Urinary bladder (tissue), 4 donors: ENCODE data around the gene VANGL2. TPM values are rescaled to one million over a fixed set of nuclear protein-coding genes. Genes with fewer than 3 reads are reported as not detected.
A peak's percentile ranks its signal among the peaks of the same experiment; 100 is the strongest.
"Not testable (repeated sequence)": the region's sequence is repeated elsewhere in the genome, so short reads cannot be mapped to it uniquely, and the experiment has no call there.

Source experiments
- DNase-seq: peaks from one replicate; pipeline ENCODE4 v3.0.0-alpha.2; 2015; ENCODE audit errors: extremely low spot score
- H3K27ac ChIP-seq: one replicate; pipeline ENCODE4 v1.5.1; 2013; ENCODE audit warnings: low read depth, mild to moderate bottlenecking, moderate library complexity
- H3K36me3 ChIP-seq: one replicate; pipeline ENCODE4 v1.6.1; 2013; ENCODE audit warnings: mild to moderate bottlenecking, moderate library complexity; ENCODE audit not compliant: insufficient read depth
- H3K4me1 ChIP-seq: one replicate; pipeline ENCODE4 v1.6.1; 2013; ENCODE audit warnings: mild to moderate bottlenecking, moderate library complexity; ENCODE audit not compliant: insufficient read depth
- H3K4me3 ChIP-seq: one replicate; pipeline ENCODE4 v1.5.1; 2013; ENCODE audit warnings: low read depth, low read length
- WGBS: extraction: QIAGEN DNeasy Blood & Tissue Kit; methylation state at CpG from one replicate; pipeline ENCODE4 v1.1.7; 2013; 5-methylcytosine and 5-hydroxymethylcytosine counted together
- polyA plus RNA-seq: library from polyadenylated mRNA; stranded (reverse); fragments of 200-250 nt; gene quantifications from one replicate; pipeline ENCODE4 v1.2.3, GENCODE V29; 2013
- total RNA-seq: library from RNA; depleted of rRNA; stranded (reverse); fragments of >200 nt; gene quantifications from one replicate; pipeline ENCODE4 v1.2.3, GENCODE V29; 2014
- donor health status: healthy with polysubstance abuse.
- donor health status: healthy.

The VANGL2 gene
- total and polyA plus RNA-seq, 2 donors: 4.1 to 7.6 TPM

DNA sequence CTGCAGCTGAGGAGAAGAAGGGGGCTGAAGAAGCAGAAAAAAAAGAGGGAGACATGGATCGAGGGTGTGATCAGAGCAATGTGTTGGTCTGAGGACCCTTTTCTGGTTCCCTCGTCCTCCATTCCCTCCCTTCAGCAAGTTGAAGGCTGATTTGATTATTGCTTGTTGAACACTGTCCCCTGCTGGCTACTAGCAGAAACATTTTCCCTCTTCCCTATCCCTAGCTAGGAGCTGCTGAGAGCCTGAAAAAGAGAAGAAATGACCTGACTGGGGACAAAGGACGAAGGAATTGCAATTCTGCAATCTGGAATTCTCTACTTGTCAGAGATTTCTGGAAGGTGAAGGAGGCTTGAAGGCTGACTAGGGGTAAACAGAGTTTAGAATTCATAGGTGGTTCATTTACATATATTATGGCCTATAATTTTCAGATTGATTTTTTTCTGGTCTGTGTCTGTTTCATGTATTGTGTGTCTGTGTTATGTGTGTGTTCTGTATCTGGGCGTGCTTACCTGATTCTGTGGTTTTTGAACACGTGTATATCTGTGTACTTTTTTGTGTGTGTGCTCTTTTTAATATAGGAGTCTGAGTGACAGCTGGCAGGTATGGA lies 23.7 kb upstream of the VANGL2 start:
- Histone ChIP-seq H3K4me1 (no peaks in the 10 kb centered on the region), H3K36me3 (no peaks in the 10 kb centered on the region), H3K27ac (no peak overlapping the region), H3K4me3 (no peak overlapping the region)
- no peak for DNase-seq
- 17% methylated on average over 5 of the region's 5 CpGs for WGBS

DNA sequence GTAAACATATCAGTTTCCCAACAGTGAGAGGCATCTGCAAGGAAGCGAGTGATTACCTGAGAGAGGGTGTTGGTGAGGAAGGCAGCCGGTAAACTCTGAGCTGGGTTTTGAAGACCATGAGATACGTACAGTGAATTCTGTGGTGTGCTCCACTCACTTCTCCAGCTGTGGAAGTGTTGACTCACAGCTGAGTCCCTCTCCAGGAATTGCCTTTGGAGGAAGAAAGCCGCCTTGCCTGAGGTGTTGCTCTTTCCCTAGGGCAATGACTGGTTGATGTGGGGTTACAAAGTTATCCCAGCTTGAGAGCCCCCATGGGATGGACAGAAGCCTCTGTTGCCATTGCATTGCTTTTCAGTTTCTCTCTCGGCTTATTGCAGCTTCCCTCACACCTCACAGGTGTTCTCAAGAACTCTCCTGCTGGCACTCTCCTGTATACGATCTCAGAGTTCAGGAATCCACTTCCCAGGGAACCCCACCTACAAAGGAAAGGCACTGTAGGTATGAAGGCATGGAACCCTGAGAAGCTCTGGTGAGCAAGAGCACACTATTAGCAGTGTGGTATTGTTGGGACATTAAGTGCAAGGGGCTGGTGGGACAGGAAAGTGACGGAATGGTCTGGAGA lies 22.7 kb upstream of the VANGL2 start:
- H3K4me3 ChIP-seq: no peak overlapping the region
- H3K4me1 ChIP-seq: no peaks in the 10 kb centered on the region
- DNase-seq: no peak
- 57% methylated on average over 7 of the region's 7 CpGs for WGBS
- H3K36me3 ChIP-seq: no peaks in the 10 kb centered on the region
- H3K27ac ChIP-seq: no peak overlapping the region

DNA sequence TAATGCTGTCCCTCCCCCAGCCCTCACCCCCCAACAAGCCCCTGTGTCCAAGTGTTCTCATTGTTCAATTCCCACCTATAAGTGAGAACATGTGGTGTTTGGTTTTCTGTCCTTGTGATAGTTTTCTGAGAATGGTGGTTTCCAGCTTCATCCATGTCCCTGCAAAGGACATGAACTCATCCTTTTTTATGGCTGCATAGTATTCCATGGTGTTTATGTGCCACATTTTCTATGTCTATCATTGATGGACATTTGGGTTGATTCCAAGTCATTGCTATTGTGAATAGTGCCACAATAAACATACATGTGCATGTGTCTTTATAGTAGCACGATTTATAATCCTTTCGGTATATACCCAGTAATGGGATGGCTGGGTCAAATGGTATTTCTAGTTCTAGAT lies 15.6 kb upstream of the VANGL2 start:
- H3K4me3 ChIP-seq, H3K36me3 ChIP-seq: not testable (repeated sequence)
- WGBS: 98% methylated on average over 2 of the region's 2 CpGs

DNA sequence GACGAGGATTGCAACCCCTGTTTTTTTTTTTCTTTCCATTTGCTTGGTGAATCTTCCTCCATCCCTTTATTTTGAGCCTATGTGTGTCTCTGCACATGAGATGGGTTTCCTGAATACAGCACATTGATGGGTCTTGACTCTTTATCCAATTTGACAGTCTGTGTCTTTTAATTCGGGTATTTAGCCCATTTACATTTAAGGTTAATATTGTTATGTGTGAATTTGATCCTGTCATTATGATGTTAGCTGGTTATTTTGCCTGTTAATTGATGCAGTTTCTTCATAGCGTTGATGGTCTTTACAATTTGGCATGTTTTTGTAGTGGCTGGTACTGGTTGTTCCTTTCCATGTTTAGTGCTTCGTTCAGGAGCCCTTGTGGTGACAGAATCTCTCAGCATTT lies 12.0 kb upstream of the VANGL2 start:
- H3K4me3 ChIP-seq, H3K27ac ChIP-seq, H3K4me1 ChIP-seq, H3K36me3 ChIP-seq, DNase-seq: not testable (repeated sequence)
- WGBS: 75% methylated on average over 4 of the region's 4 CpGs

More for the DNA sequence above, 15.6 kb upstream of the VANGL2 start:
- not testable (repeated sequence) for DNase-seq, H3K27ac ChIP-seq, H3K4me1 ChIP-seq

DNA sequence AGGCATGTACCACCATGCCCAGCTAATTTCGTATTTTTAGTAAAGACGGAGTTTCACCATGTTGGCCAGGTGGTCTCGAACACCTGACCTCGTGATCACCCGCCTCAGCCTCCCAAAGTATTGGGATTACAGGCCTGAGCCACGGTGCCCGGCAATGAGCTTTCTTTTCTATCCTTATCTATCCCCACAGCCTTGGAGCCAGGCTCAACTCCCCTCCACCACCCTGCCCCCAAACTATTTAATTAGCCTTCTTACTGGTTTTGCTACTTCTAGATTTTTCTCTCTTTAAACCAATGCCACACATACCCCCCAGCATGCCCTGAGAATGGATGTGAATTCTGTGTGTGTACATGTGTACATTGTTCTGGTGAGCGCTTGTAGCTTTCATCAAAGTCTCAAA lies 5.7 kb upstream of the VANGL2 start:
- Histone ChIP-seq H3K4me3 (no peak overlapping the region), H3K27ac (no peak overlapping the region), H3K4me1 (no peaks in the 10 kb centered on the region), H3K36me3 (no peaks in the 10 kb centered on the region)
- no peak for DNase-seq
- WGBS: 90% methylated on average over 8 of the region's 8 CpGs

DNA sequence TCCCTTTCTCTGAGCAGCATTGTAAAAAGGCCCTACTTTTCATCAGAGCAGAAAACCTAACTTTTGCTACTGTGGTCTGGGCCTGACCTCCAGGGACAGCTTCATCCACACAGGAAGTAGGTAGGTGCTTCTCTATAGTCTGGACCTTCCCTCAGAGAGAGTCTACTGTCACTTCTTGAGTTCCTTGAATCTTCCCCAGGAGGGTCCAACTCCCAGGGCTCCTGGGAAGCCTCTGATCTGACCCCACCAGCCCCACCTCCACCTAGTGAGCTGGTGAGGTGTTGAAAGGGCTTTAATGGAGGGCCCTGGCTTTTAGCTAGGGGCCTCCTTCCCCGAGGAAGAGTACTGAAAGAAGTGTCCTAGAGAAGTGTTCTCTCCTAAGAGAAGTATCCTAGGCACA lies 2.7 kb upstream of the VANGL2 start:
- H3K4me1 ChIP-seq: no peaks in the 10 kb centered on the region
- no peak overlapping the region for H3K4me3 ChIP-seq
- DNase-seq: no peak
- no peaks in the 10 kb centered on the region for H3K36me3 ChIP-seq
- H3K27ac ChIP-seq: no peak overlapping the region
- WGBS: 47% methylated on average over 1 of the region's 1 CpG

DNA sequence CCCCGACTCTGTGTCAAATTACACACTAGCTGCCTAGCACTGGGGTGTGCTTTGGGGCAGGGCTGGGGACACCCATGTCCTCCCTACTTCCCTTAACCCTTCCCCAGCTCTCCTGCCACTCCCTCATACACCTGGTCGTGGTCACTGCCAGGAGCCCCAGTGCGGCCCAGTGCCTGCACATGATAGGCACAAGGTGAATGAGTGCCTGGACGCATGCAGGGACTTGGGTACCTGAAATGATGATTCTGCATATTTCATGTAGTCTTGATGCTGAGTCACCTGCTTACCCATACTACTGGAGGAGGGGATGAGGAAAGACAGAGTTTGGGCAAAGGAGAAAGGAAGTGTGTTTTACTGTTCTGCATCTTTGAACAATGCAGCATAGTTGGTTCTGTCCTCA lies 1.5 kb upstream of the VANGL2 start:
- WGBS: 74% methylated on average over 4 of the region's 4 CpGs
- Histone ChIP-seq H3K4me1 (no peaks in the 10 kb centered on the region), H3K4me3 (no peak overlapping the region), H3K36me3 (no peaks in the 10 kb centered on the region), H3K27ac (no peak overlapping the region)
- DNase-seq: no peak

DNA sequence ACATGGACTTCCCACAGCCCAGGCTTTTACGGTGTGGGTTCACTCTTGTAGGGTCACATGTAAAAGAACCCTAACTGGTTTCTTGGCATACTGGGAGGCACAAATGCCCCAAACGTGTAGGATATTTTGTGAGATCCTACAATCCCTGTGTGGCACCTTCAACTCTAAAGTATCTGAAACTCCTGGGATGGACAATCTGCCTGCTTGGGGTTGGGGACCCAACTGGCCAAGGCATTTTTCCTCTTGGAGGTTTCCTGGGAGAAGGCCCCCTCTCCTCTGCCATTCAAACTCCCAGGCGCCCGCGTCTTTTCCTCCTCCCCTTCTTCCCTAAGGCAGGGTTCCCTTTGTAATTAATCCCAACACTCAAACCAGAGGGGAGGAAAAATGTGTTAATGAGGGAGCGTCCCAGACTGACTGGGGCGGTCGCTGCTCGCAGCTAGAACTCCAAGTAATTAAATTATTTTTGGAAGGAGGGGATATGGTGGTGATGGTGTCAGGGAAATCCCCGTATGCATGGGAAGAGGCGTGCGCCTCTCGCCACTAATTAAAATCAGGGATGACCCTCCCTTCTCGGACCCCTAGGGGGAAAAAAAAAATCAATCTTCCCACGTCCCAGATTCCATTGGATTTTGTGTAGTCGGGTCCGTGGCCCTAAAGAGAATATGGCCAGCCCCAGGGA lies 681 bp upstream of the VANGL2 start:
- 36% methylated on average over 17 of the region's 17 CpGs for WGBS
- no peak for DNase-seq
- Histone ChIP-seq H3K4me1 (no peaks in the 10 kb centered on the region), H3K4me3 (peak overlapping the region; percentile 86), H3K27ac (no peak overlapping the region), H3K36me3 (no peaks in the 10 kb centered on the region)

DNA sequence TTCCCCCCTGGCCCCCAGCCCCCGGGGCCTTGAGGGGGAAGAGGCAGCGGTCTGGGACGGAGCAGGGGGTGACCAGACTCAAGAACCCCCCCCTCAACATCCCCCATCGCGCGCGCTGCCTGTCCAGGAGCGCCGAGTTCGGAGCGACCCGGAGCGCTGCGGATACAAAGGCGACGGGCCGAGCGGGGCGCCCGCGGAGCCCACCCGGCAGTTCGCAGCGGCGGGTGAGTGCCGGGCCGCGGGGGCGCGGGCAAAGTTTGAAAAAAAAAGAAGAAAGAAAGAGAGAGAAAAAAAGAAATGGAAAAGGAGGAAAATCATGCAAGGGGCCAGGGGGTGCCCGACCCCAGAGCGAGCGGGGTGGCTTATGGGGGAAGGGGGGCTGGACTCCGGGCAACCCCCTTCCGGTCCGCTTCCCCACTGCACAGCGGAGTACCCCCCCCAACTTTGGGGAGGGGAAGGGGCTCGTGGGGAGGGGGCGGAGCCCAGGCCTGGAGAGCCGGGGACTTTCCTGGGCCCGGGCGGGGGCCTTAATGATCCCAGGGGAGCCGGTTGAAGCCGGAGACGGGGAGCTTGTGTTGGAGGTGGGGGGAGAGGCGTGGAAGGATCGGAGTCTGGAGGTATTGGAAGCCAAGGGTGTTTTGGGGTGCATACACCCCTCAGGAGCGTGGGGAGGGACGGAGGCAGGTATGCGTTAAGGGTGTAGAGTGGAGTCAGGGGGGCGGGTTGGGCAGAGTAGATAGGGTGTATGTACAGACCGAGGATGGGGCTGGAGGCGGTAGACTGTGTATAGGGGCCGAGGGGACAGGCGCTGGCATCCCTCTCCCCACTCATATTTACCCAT lies 502 bp downstream of the VANGL2 start:
- 2% methylated on average over 55 of the region's 55 CpGs for WGBS

DNA sequence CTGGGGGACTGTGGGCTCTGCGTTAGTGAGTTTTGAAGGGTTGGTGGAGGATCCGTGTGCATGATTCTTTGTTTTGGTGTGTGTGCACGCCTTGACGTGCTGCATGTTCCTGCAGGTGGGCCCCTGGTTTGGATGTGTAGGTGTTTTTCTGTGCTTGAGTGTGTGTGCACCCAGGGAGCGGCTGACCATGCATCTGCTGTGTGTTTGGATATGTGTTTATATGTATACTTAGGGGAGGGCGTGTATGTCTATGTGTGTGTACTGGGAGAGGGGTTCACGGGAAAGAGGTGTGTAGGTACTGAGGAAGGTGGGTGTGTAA lies 1.1 kb downstream of the VANGL2 start:
- H3K4me3 ChIP-seq: peak overlapping the region; percentile 86

More for the DNA sequence above, 502 bp downstream of the VANGL2 start:
- Histone ChIP-seq H3K4me1 (no peaks in the 10 kb centered on the region), H3K4me3 (peak overlapping the region; percentile 86), H3K27ac (no peak overlapping the region), H3K36me3 (no peaks in the 10 kb centered on the region)
- DNase-seq: no peak

DNA sequence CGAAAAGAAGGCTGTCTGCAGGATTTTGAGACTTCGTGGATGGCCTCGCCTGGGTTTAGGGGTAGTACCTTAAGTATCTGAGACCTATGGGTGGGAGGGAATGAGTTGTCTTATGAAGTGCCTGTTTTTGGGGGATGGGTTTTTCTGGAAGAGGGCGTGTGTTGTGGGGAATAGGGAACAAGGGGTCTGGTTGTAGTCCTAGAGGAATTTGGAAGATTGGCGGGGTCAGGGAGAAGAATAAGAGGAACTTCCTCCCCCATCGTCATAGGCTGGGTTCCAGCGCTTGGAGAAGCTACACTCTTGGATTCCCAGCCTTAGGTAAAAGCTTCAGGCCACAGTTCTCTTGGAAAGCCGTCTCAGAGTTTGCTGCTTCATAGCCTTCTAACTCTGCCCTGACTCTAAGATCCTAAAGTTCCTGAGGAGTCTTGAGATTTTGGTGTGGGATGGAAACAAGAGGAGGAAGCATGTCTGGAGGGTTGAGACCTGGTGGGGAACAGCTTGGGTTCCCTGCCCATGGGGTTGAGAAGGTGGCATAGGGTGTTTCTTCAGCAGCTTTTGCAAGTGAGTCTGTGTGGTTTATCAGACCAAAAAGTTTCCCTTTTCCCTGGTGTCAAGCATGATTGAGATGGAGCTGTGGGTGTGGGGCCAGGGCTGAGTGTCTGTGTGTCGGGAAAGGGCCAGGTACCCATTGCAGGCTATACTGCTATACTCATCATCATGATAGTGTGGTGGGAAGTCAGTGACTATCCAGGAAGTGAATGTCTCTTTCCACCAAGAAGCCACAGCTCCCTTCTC lies 1.8 kb downstream of the VANGL2 start:
- H3K4me3 ChIP-seq: no peak overlapping the region
- 54% methylated on average over 9 of the region's 9 CpGs for WGBS
- H3K4me1 ChIP-seq: no peaks in the 10 kb centered on the region
- H3K27ac ChIP-seq: no peak overlapping the region
- H3K36me3 ChIP-seq: no peaks in the 10 kb centered on the region
- no peak for DNase-seq

More for the DNA sequence above, 1.1 kb downstream of the VANGL2 start:
- WGBS: 27% methylated on average over 7 of the region's 7 CpGs
- no peak overlapping the region for H3K27ac ChIP-seq
- no peak for DNase-seq
- no peaks in the 10 kb centered on the region for H3K36me3 ChIP-seq
- no peaks in the 10 kb centered on the region for H3K4me1 ChIP-seq

DNA sequence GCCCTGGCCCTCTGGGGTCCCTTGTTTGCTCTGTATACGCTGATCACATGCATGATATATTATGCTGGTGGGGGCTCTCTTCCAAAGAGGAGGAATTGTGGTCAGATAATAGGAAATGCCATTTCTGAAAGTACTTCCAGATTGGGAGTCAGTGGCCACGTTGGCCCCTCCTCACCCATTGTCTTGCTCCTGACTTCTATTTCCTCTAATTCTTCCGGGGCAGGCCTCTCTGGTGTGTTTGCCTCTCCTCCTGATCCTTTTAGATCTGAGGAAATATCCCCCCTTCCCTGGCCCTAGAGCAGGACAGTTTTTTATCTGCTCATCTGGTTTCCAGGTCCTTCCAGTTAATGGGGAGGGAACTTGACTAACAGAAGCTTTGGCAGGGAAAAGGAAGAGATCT lies 2.9 kb downstream of the VANGL2 start:
- Histone ChIP-seq H3K27ac (no peak overlapping the region), H3K4me3 (no peak overlapping the region), H3K4me1 (peaks cover 2% of the 10 kb centered on the region), H3K36me3 (no peaks in the 10 kb centered on the region)
- 73% methylated on average over 3 of the region's 3 CpGs for WGBS
- DNase-seq: no peak

DNA sequence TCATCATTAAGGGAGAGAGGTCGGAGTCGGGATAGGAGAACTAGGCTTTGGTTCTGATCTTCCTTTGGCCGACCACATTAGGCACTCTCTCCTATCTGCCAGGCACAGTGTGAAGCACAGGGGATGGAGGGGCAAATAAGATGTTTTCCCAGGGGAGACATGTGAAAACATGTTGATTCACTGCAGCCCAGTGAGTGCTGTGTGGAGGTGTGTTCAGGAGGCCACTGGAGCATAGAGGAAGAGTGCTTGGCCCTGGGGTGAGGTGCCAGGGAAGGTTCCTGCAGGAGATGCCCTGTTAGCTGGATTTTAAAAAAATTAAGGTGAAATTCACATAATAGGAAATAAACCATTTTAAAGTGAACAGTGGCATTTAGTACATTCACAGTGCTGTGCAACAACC lies 3.7 kb downstream of the VANGL2 start:
- Histone ChIP-seq H3K4me3 (no peak overlapping the region), H3K27ac (no peak overlapping the region), H3K4me1 (peaks cover 2% of the 10 kb centered on the region), H3K36me3 (no peaks in the 10 kb centered on the region)
- WGBS: 85% methylated on average over 3 of the region's 3 CpGs
- DNase-seq: no peak
